Activated T-cell treated with anti-CD3 and anti-CD28 coated beads, Interleukin-2, amount 50 U/mL, for 4 hours (primary cell): ENCODE measurements around the gene DCHS2. TPM values are rescaled to one million over a fixed set of nuclear protein-coding genes. Genes with fewer than 3 reads are reported as not detected.

Experiments used
- ATAC-seq, 2 donors: fragments of 200-7000 bp; cut with Tn5 transposase; one replicate each; pipeline ENCODE4 v1.10.0; 2021
- DNase-seq: peaks from one replicate; pipeline ENCODE4 v3.0.0-alpha.2; 2020
- H3K27me3 Mint-ChIP-seq: one replicate; pipeline ENCODE4 v1.8.0; 2021; ENCODE audit warnings: low read depth, mixed read lengths
- H3K36me3 Mint-ChIP-seq: one replicate; pipeline ENCODE4 v1.8.0; 2022; ENCODE audit warnings: mixed read lengths; ENCODE audit not compliant: insufficient read depth
- H3K4me1 Mint-ChIP-seq: one replicate; pipeline ENCODE4 v1.8.0; 2021; ENCODE audit warnings: low read depth, mixed read lengths
- H3K4me3 Mint-ChIP-seq: one replicate; pipeline ENCODE4 v1.8.0; 2021; ENCODE audit warnings: mild to moderate bottlenecking, moderate library complexity, mixed read lengths
- H3K9me3 Mint-ChIP-seq: one replicate; pipeline ENCODE4 v1.8.0; 2021; ENCODE audit warnings: mixed read lengths
- total RNA-seq, 3 donors: library from RNA; stranded (reverse); gene quantifications; one replicate each; pipeline ENCODE4 v1.2.1, GENCODE V29; 2021

DCHS2 gene
- total RNA-seq, 3 donors from 2014 or later: under 0.01 TPM; not detected in 2

- no peak for ATAC-seq
- Mint-ChIP-seq H3K9me3 (peaks cover 7% of the 10 kb centered on the region), H3K27me3 (peaks cover 8% of the 10 kb centered on the region), H3K4me3 (no peak overlapping the region), H3K4me1 (no peaks in the 10 kb centered on the region), H3K36me3 (no peaks in the 10 kb centered on the region)
- no peak for DNase-seq
Observed at GRCh38 chr4:154317201-154317999, 174.2 kb downstream of the DCHS2 start.

GRCh38 chr4:154315741-154316140, 175.9 kb downstream of the DCHS2 start:
- Mint-ChIP-seq H3K4me1 (no peaks in the 10 kb centered on the region), H3K36me3 (no peaks in the 10 kb centered on the region), H3K9me3 (peaks cover 7% of the 10 kb centered on the region), H3K4me3 (no peak overlapping the region), H3K27me3 (peaks cover 9% of the 10 kb centered on the region)
- ATAC-seq (no peak), DNase-seq (no peak)

GRCh38 chr4:154314248-154314647, 177.4 kb downstream of the DCHS2 start:
- DNase-seq (no peak), ATAC-seq (no peak)
- Mint-ChIP-seq H3K4me3 (no peak overlapping the region), H3K27me3 (peaks cover 10% of the 10 kb centered on the region), H3K9me3 (peaks cover 9% of the 10 kb centered on the region), H3K4me1 (no peaks in the 10 kb centered on the region), H3K36me3 (no peaks in the 10 kb centered on the region)

- H3K36me3 Mint-ChIP-seq: no peaks in the 10 kb centered on the region
- H3K4me3 Mint-ChIP-seq: no peak overlapping the region
- ATAC-seq: no peak
- no peak for DNase-seq
- H3K27me3 Mint-ChIP-seq: peaks cover 10% of the 10 kb centered on the region
- no peaks in the 10 kb centered on the region for H3K4me1 Mint-ChIP-seq
- H3K9me3 Mint-ChIP-seq: peaks cover 9% of the 10 kb centered on the region
Observed at GRCh38 chr4:154313004-154313585, 178.5 kb downstream of the DCHS2 start.

- DNase-seq (no peak), ATAC-seq (no peak)
- Mint-ChIP-seq H3K27me3 (peaks cover 8% of the 10 kb centered on the region), H3K36me3 (no peaks in the 10 kb centered on the region), H3K4me3 (no peak overlapping the region), H3K9me3 (peaks cover 13% of the 10 kb centered on the region), H3K4me1 (no peaks in the 10 kb centered on the region)
Observed at GRCh38 chr4:154312246-154312645, 179.4 kb downstream of the DCHS2 start.

GRCh38 chr4:154310578-154310977, 181.0 kb downstream of the DCHS2 start:
- H3K9me3 Mint-ChIP-seq: peaks cover 13% of the 10 kb centered on the region
- H3K27me3 Mint-ChIP-seq: peaks cover 7% of the 10 kb centered on the region
- no peaks in the 10 kb centered on the region for H3K4me1 Mint-ChIP-seq
- no peak overlapping the region for H3K4me3 Mint-ChIP-seq
- H3K36me3 Mint-ChIP-seq: no peaks in the 10 kb centered on the region
- ATAC-seq (no peak), DNase-seq (no peak)

GRCh38 chr4:154308207-154308606, 183.4 kb downstream of the DCHS2 start:
- Mint-ChIP-seq H3K4me1 (no peaks in the 10 kb centered on the region), H3K9me3 (peaks cover 13% of the 10 kb centered on the region), H3K4me3 (no peak overlapping the region), H3K36me3 (no peaks in the 10 kb centered on the region), H3K27me3 (peaks cover 11% of the 10 kb centered on the region)
- DNase-seq (no peak), ATAC-seq (no peak)

GRCh38 chr4:154307451-154307850, 184.1 kb downstream of the DCHS2 start:
- no peak overlapping the region for H3K4me3 Mint-ChIP-seq
- no peak for DNase-seq
- peaks cover 13% of the 10 kb centered on the region for H3K9me3 Mint-ChIP-seq
- ATAC-seq: no peak
- H3K27me3 Mint-ChIP-seq: peaks cover 11% of the 10 kb centered on the region
- H3K36me3 Mint-ChIP-seq: no peaks in the 10 kb centered on the region
- no peaks in the 10 kb centered on the region for H3K4me1 Mint-ChIP-seq

GRCh38 chr4:154305616-154306015, 186.0 kb downstream of the DCHS2 start:
- no peak for DNase-seq
- no peak for ATAC-seq
- H3K27me3 Mint-ChIP-seq: peaks cover 5% of the 10 kb centered on the region
- no peak overlapping the region for H3K4me3 Mint-ChIP-seq
- H3K4me1 Mint-ChIP-seq: no peaks in the 10 kb centered on the region
- peaks cover 13% of the 10 kb centered on the region for H3K9me3 Mint-ChIP-seq
- H3K36me3 Mint-ChIP-seq: no peaks in the 10 kb centered on the region

GRCh38 chr4:154304679-154305078, 186.9 kb downstream of the DCHS2 start:
- peaks cover 13% of the 10 kb centered on the region for H3K9me3 Mint-ChIP-seq
- no peaks in the 10 kb centered on the region for H3K4me1 Mint-ChIP-seq
- no peak overlapping the region for H3K4me3 Mint-ChIP-seq
- no peaks in the 10 kb centered on the region for H3K36me3 Mint-ChIP-seq
- H3K27me3 Mint-ChIP-seq: peaks cover 5% of the 10 kb centered on the region
- no peak for ATAC-seq
- no peak for DNase-seq

GRCh38 chr4:154294652-154295350, 196.8 kb downstream of the DCHS2 start:
- Mint-ChIP-seq H3K9me3 (no peaks in the 10 kb centered on the region), H3K4me1 (no peaks in the 10 kb centered on the region), H3K36me3 (no peaks in the 10 kb centered on the region), H3K4me3 (no peak overlapping the region), H3K27me3 (no peaks in the 10 kb centered on the region)
- DNase-seq (no peak), ATAC-seq (no peak)

GRCh38 chr4:154293427-154293826, 198.2 kb downstream of the DCHS2 start:
- H3K36me3 Mint-ChIP-seq: no peaks in the 10 kb centered on the region
- no peak overlapping the region for H3K4me3 Mint-ChIP-seq
- ATAC-seq: no peak

GRCh38 chr4:154292589-154292988, 199.0 kb downstream of the DCHS2 start:
- no peak overlapping the region for H3K4me3 Mint-ChIP-seq
- no peaks in the 10 kb centered on the region for H3K27me3 Mint-ChIP-seq
- H3K4me1 Mint-ChIP-seq: no peaks in the 10 kb centered on the region
- no peak for ATAC-seq
- no peak for DNase-seq
- no peaks in the 10 kb centered on the region for H3K9me3 Mint-ChIP-seq
- no peaks in the 10 kb centered on the region for H3K36me3 Mint-ChIP-seq

More at GRCh38 chr4:154293427-154293826, 198.2 kb downstream of the DCHS2 start:
- Mint-ChIP-seq H3K9me3 (no peaks in the 10 kb centered on the region), H3K4me1 (no peaks in the 10 kb centered on the region), H3K27me3 (no peaks in the 10 kb centered on the region)
- DNase-seq: no peak

- DNase-seq: no peak
- Mint-ChIP-seq H3K9me3 (peaks cover 4% of the 10 kb centered on the region), H3K4me3 (no peak overlapping the region), H3K36me3 (no peaks in the 10 kb centered on the region), H3K27me3 (peaks cover 6% of the 10 kb centered on the region), H3K4me1 (no peaks in the 10 kb centered on the region)
- no peak for ATAC-seq
Observed at GRCh38 chr4:154277172-154277571, 214.4 kb downstream of the DCHS2 start.

GRCh38 chr4:154276496-154276895, 215.1 kb downstream of the DCHS2 start:
- no peak overlapping the region for H3K4me3 Mint-ChIP-seq
- peaks cover 4% of the 10 kb centered on the region for H3K9me3 Mint-ChIP-seq
- H3K36me3 Mint-ChIP-seq: no peaks in the 10 kb centered on the region
- ATAC-seq (no peak), DNase-seq (no peak)
- peaks cover 6% of the 10 kb centered on the region for H3K27me3 Mint-ChIP-seq
- no peaks in the 10 kb centered on the region for H3K4me1 Mint-ChIP-seq
